ENCODE data around the gene SH3BGRL3.

Gene SH3BGRL3

DNA sequence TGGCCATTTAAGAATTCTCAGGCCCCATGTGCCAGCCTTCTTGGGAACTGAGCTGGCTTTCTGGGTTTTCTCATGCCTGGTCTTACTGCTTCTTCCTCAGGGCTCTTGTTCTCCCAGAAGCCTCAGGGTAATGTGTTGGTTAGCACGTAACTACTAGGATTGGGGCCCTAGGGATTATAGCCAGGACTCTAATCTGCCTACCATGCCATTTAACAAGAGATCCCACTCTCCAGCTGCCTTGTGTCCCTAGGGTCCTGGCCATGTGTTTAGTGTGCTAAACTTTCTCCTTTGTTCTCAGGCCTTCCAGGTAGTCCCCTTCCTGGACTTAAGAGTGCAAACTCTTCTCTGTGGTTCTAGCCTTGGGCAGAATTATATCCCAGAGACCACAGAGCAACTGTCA lies 2.2 kb upstream of the SH3BGRL3 start:
- DNase-seq (ENCODE audit: low read depth): no peak

DNA sequence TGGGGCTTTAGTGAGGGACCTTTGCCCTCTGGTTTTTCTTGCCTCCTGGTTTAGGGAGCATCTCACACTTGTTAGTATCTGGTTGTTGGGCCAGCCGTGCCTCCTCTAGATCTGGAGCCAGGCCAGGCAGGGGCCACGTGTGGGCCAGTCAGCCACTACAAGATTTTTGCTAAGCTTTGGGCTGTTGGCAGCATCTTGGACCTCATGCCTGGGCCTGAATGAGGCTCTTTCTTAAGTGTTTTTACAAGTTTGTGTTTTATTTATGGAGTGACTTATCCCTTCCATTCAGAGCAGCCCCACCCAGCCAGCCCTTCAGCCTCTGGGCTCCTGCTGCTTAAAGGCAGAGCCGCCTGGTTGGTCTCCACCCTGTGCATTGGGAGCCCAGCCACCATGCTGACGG lies 1.6 kb upstream of the SH3BGRL3 start:
- no peak for DNase-seq (ENCODE audit: low read depth)

DNA sequence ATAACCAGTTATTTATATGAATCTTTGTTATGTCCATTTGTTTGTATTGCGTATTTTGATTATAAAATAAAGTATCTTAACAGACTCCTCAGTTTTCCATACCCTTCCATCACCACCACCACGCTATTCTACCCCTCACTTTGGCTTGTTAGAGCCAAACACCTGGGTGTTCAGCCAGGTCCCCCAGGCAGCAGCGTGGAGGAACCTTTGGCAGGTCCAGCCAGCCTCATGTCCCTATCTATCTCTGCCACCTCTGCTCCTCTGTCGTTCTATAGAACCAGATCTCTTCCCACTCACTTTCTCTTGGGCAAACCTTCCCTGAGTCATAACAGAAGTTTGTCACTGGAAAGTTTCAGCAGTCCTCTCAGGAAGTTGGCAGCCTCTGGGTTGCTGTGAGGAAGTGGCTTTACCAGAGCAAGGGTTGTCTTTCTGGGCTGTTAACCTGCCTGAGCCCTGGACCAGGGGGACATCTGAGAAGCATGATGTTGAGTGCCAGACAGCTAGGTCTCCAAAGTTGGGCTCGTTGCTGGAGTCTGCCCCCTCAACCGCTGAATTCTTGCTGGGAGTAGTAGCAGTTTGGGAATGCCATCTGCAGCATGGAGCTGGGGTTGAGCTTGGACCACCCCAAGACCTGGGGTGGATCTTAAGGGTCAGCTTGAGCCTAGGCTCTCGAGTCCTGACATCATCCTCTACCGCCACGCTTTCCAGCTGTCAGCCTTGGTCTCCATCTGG lies 996 bp upstream of the SH3BGRL3 start:
- DNase-seq (ENCODE audit: low read depth): no peak

DNA sequence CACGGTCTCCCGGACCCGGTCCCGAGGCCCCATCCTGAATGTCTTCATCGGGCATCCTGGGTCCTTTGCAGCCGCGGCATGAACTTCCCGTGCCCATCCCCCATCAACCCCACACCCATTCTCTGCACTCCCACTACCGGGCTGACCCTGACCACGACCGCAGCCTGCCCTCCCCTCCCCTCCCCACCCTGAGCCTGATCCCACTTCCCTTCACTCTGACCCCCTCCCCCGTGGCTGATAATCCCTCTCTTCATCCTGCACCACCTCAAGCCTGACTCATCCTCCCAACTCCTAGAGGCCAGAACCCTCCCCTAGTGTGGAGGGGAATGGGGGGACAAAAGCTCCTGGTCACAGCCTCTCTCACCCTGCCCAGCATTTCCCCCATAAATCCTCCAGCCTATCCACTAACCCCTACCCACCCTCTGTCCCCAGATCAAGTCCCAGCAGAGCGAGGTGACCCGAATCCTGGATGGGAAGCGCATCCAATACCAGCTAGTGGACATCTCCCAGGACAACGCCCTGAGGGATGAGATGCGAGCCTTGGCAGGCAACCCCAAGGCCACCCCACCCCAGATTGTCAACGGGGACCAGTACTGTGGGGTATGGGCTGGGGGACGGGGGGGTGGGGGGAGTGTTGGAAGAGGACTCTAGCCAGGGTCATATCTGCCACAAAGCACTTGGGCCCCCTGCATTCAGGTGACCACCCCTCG lies 602 bp downstream of the SH3BGRL3 start:
- DNase-seq (ENCODE audit: low read depth): no peak

DNA sequence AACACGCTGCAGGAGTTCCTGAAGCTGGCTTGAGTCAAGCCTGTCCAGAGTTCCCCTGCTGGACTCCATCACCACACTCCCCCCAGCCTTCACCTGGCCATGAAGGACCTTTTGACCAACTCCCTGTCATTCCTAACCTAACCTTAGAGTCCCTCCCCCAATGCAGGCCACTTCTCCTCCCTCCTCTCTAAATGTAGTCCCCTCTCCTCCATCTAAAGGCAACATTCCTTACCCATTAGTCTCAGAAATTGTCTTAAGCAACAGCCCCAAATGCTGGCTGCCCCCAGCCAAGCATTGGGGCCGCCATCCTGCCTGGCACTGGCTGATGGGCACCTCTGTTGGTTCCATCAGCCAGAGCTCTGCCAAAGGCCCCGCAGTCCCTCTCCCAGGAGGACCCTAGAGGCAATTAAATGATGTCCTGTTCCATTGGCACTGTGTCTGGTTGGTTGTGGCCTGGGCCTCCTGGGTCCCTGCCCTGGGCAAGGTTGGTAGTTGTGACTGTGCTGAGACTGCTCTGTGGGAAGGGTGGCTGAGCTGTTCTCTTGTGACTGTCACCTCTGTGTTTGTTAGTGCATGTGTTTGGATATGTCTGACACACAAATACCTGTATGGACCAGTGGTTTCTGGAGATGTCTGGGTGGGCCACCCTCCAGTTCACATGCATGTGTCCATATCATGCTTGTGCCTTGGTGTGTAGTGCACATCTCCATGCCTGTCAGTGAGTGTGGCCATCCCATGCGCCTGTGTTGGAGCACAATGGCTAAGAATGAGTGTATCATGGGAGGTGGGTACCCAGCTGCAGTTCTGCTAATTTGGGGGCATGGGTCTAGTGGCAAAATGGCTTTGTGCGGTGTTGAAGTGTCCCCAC lies 1.4 kb downstream of the SH3BGRL3 start:
- DNase-seq (ENCODE audit: low read depth): no peak

DNA sequence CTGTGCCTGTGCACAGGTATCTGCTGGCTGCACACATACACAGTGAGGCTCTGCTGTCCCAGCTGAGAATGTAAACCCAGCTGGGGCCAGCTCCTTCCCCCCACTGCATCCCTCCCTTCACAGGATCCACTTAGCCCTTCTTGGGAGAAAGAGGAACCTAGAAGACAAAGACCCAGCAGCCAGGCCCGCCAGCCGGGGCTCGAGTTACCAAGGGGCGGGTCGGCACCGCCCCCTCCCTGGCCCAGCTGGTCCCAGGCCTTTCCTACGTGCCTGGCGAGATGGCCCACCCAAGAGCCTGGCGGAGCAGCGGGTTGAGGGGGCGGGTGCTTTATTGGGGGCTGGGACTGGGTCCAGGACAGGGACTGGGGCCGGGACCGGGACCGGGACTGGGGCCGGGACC lies 2.1 kb downstream of the SH3BGRL3 start:
- DNase-seq (ENCODE audit: low read depth): no peak

DNA sequence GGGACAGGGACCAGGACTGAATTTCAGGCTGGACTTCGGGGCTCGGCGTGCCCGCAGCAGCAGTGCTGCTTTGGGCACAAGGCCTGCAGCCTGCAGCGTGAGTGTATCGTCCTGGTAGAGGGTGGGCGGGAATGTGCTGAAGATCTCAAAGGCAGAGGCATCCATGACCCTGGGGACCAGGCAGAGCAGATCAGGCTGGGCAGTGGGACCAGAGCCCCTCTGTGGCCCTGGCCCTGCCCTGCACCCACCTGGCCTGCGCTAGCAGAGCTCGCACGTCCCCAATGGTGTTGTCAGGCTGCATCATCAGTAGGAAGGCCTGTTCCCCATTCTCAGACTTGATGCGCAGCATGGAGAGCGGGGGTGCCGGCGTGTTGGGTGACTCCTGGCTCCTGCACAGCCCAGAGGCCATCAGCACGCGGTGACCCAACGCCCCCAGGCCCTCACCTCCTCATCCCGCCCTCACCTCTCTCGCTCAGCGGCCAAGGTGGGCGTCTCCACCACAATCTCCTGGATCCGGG lies 2.6 kb downstream of the SH3BGRL3 start:
- DNase-seq (ENCODE audit: low read depth): no peak

DNA sequence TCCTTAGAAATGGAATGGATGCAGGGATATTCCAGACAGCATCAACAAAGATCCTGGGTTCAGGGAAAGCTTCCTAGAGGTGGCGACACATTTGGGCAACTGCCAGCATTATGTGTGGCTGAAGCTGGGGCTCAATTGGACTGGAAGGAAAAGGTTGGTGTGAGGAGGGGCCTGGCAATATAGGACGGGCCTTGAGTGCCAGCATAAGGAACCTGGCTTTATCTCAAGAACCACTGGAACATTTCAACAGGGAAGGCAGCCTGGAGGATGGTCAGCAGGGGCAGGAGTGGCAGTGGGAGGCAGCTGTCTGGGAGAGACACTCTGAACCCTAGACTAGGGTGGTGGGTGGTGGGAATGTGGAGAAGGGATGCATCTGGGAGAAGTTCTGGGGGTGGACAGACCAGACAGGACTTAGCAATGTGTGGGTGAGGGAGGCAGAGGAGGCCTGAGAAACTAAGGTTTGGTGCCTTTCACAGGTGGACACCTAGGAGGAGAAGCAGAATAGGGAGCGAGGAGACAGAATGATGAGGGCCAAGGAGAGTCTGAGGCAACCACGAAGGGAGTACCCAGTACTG lies 3.5 kb downstream of the SH3BGRL3 start:
- no peak for DNase-seq (ENCODE audit: low read depth)

DNA sequence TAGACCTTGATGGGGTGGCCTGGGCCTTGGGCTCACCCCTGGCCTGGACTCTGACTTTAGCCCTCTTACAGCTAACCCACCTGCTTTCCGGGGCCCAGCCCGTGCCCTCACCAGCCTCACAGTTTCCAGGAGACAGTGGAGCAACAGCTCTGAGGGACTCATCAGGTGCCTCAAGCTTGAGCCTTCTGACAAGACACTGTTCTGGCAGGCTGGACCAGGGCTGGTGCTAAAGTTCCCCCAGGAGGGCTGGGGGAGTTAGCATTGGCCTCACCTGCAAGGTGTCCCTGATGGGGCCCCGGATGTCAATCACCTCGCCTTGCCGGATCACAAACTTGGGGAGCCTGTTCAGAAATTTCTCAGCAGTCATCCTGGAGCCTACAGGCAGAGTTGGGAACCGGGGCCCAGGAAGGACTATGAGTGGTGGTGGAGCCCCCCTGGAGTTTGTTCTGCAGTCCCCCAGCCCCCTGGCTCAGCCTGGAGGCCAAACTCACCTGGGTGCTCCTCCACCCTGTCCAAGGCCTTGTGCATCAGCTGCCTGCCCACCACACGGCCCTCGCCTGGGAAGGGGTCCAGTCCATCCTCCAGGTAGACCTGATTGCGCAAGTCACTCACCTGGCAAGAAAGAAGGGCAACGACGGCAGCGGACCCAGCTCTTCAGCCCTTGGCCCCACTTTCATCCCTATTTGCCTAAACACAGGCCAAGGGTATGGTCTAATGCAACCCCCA lies 4.1 kb downstream of the SH3BGRL3 start:
- no peak for DNase-seq (ENCODE audit: low read depth)

DNA sequence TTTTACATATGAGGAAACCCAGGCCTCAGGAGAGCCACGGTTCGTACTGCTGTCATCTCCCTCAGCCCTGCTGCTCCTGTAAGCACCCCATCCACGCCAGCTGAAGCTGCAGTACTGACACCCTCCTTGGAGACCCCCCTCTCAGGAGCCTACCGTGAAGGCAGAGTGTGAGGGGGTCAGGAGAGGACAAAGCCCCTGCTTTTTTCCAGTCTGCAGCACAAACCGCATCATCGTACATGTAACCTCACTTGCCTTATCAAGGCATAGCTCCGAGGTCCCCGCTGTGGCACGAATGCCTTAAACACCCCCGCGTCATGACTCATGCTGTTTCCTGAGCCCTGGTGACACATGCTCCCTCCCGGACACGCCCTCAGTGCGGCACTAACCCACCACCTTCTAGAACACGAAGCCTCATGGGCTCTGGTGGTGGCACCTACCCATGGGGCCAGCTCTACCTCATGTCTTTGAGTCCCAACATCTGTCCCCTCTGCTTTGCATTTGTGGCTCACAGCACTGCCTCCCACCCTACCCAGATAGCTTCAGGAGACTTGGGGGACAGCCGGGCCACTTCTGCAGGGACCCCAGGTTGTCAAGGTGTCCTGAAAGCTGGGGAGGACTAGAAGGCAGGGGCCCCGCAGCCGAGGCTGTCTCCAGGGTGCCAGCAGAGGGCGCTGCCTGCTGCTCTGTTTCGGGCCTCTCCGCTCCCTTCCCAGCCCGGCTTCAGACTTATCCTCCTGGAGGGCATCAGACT lies 4.9 kb downstream of the SH3BGRL3 start:
- peak; percentile 96 for DNase-seq (ENCODE audit: low read depth)

DNA sequence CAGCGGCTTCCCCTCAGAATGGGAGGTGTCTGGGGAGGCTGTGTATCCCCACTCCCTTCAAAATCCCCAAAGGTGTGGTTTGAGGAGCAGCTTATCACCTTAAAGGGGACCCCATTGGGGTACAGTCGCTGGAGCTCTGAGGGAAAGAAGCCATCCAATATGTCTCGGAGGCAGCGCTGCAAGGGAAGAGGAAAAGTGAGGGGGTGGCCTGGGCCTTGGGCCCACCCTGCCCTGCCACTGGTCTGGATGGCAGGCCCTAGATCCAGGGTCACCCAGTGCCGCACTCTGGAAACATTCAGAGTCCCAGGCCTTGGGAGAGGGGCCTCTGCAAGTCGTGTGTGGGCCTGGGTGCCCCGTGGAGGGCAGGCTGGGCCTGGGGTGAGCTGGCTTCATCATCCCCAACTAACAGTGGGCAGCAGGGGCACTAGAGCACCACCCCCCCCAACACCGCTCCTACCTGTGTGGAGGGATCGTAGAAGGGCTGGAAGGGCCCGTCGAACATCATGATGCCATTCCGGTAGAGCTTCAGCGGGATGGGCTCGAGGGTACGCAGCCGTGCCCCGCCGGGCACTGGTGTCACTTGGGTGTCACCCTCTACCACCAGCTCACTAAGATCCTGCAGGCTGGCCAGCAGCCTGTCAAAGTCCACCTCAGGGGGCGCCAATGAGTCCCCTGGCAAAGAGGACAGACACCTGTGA lies 5.6 kb downstream of the SH3BGRL3 start:
- no peak for DNase-seq (ENCODE audit: low read depth)

DNA sequence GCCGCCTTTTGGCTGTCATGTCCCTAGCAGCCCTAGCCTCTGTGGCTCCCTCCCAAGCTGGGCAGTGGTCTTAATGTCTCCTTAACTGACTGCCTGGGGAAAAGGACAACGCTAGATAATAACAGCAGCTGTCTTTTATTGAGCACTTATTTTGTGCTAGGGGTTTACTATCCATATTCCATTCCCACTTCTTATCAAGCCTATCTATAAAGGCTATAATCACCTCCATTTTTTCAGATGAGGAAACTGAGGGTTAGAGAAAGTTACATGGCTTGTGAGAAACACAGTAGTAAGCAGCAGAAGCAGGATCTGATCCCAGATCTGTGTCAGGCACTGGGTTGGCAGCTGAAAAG lies 6.2 kb downstream of the SH3BGRL3 start:
- no peak for DNase-seq (ENCODE audit: low read depth)

DNA sequence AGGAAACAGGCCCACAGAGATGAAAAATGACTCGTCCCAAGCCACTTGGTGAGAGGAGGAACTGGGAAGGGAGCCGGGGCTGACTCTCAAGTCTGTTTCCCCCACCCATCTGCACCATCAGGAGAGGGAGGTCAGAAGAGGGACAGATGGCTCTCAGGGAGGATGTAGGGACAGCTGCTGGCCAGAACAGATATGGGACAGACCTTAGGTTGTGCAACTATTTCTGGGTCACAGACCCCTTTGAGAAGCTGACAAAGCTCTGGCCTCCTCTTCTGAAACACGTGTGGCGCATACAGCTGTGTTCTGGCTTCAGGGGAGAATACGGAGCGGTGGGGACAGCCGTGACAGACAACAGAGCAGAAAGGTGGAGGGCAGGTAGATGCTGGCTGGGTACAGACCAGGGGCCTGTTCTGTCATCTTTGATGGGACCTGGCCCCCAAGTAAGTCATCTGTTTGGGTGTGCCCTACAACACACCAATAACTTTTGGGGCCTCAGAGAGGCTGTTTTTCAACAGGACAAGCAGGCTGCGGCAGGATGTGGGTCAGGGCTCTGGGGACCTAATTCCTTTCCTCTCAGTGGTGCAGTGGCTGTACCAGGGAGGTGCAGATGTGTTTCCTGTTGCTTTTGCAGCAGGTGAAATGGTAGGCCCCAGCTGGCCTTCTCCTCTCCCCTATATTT lies 7.3 kb downstream of the SH3BGRL3 start:
- no peak for DNase-seq (ENCODE audit: low read depth)

DNA sequence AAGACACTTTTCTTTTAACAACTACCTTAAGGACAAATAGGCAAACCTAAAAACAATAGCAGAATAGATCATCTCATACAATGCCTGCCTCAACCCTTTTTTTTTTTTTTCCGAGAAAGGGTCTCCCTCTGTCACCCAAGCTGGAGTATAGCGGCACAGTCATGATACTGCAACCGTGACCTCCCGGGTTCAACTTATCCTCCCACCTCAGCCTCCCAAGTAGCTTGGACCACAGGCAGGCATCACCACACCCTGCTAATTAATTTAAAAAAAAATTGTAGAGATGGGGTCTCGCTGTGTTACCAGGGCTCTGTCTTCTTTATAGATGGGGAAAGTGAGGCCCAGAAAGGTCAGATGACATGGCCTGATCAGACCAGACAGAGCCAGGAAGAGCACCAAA lies 7.9 kb downstream of the SH3BGRL3 start:
- no peak for DNase-seq (ENCODE audit: low read depth)

DNA sequence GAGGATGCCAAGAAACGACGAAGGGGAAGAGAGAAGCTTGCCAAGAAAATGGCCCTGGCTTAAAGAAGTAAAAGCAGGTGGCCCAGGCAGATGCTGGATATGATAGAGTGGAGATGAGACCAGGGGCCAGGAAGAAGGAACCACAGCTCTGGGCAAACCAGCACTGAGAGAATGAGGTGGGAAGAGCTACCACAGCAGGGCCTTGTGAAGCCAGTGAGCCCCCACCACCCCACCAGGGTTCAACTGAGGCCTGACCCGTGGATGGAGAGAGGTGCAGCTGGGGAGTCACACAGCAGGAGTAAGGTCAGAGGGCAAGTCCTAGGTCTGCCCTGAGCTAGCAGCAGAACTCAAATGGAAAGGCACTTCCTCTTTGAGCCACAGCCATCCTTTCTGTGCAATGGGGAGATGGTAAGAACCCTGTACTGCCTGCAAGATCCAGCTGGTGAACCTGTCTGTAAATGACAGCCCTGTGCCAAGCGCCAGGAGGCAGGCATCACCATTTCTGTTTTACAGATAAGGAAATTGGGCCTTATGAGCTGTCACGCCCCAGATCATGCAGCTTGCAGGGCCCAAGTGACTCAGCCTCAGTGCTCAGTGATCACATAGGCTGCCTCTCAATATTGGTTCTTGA lies 8.5 kb downstream of the SH3BGRL3 start:
- DNase-seq (ENCODE audit: low read depth): no peak

DNA sequence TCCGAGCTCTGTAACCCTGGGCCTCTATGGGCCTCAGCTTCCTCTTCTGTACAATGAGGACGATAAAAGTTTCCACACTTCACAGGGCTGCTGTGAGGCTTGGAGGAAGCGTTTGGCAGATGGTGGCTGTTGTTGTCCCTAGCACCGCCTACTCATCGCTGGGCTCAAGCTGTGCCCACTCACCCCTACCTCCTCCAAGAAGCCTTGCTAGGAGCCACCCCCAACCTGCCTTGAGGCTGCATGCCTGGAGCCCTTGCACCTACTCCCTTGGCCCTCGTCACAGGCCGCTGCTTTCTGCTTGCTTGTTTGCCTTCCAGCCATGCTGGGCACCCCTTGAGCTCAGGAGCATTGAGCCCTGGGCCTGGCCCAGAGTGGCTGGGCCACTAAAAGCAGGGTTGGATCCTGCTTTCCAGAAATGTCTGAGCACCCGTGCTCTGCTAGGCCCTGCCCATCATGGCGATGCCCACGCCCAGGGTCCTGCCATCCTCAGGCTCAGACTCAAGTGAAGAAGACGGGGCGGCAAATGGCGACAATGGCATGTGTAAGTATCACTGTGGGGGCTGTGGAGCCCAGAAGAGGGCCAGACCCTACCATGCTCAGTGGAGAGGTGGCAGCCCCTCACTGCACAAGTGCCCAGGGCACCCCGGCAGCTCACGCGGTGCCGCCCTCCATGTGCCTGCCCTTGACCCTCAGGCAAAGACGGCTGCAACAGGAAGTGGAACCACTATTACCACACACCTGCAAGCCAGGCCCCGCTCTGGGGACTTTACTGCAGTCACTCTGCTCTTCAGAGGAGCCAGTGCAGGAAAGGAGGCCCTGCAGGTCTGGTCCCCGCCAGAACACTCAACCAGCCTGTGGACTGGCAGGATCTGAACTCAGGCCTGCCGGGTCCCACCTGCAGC lies 9.5 kb downstream of the SH3BGRL3 start:
- DNase-seq (ENCODE audit: low read depth): no peak

DNA sequence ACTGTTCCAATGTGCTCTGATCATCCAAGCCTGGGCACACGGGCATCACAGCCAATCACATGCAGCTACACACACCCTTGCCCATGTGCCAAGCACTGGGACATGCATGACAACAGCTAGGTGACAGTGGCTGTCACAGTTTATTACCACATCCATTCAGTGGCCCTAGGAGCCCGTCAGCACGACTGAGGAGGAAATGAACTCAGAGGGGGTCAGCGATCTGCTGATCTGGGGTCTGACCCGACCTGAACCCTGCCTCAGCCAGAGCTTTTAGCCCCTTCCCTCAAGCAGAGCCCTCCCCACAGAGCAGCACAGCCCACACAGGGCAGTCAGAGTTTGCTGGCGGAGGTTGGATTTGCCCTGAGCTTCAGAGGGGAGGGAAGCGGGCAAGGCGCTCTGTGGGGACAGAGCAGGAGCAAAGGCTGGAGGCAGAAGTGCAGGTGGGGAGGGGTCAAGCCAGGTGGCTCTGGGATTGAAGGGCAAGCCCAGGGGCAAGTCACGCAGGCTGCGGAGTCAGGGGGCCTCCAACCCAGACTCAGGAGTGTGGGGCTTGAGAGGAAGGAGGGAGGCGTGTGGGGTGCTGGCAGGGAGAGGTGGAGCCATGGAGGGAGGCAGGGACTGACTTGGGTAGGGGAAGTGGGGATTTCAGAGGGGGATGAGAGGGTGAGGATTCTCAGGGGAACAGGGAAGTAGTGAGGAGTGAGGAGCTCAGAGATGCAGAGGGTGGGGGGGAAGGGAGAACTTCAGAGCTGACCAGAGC lies 10.4 kb downstream of the SH3BGRL3 start:
- no peak for DNase-seq (ENCODE audit: low read depth)
